IMR-90 (cell line): ENCODE results near the gene GSTM3. TPM values are rescaled to one million over a fixed set of nuclear protein-coding genes. Genes with fewer than 3 reads are reported as not detected.

Experiments used
- ATAC-seq: fragments of 200-7000 bp; cut with Tn5 transposase; 2 replicates; pipeline ENCODE4 v1.9.1; 2020; ENCODE audit warnings: low read depth, mild to moderate bottlenecking, moderate library complexity
- BruUV-seq: library from RNA; stranded (reverse); fragments of 400-500 nt; replicated peaks from 2 replicates; lab custom pipeline; 2021; lab: Mats Ljungman, UMichigan
- CTCF ChIA-PET: fragments of 300-600 bp; formaldehyde crosslinking; extraction: SDS; loops from one replicate; lab custom pipeline; 2021; ENCODE audit warnings: antibody characterized with exemption; lab: Yijun Ruan, JAX
- POLR2A ChIA-PET: fragments of 300-600 bp; sonication (Branson Sonifier 250); formaldehyde crosslinking; loops from one replicate; lab custom pipeline; 2022; ENCODE audit warnings: antibody characterized with exemption; ENCODE audit not compliant: unreplicated experiment; lab: Charles Lee
- DNase-seq: peaks from one replicate; pipeline ENCODE4 v3.0.0; 2013
- H2AFZ ChIP-seq: replicated peaks from 2 replicates; pipeline ENCODE3; 2013; ENCODE audit warnings: low read length, mild to moderate bottlenecking; ENCODE audit not compliant: poor library complexity
- H2AK5ac ChIP-seq: 2 replicates; pipeline ENCODE4 v1.6.1; 2013; ENCODE audit warnings: low read depth, low read length, inconsistent platforms
- H2AK9ac ChIP-seq: replicated peaks from 2 replicates; pipeline ENCODE3; 2013; ENCODE audit warnings: mild to moderate bottlenecking, low read depth, low read length, moderate library complexity; ENCODE audit not compliant: poor library complexity
- H2BK120ac ChIP-seq: 2 replicates; pipeline ENCODE4 v1.6.1; 2013; ENCODE audit warnings: low read depth, low read length, inconsistent platforms
- H2BK15ac ChIP-seq: 3 replicates; pipeline ENCODE4 v1.6.1; 2013; ENCODE audit warnings: low read depth, low read length, inconsistent platforms
- H2BK20ac ChIP-seq: 2 replicates; pipeline ENCODE4 v1.6.1; 2013; ENCODE audit warnings: low read depth, mild to moderate bottlenecking, inconsistent platforms, low read length, moderate library complexity
- H2BK5ac ChIP-seq: 2 replicates; pipeline ENCODE4 v1.6.1; 2013; ENCODE audit warnings: mild to moderate bottlenecking, low read depth, low read length, inconsistent platforms; ENCODE audit not compliant: poor library complexity, severe bottlenecking
- H3K14ac ChIP-seq: replicated peaks from 2 replicates; pipeline ENCODE4 v1.6.1; 2013; ENCODE audit warnings: low read depth, low read length, inconsistent platforms
- H3K18ac ChIP-seq: 2 replicates; pipeline ENCODE4 v1.6.1; 2013; ENCODE audit warnings: low read depth, low read length, control low read depth
- H3K23ac ChIP-seq: 2 replicates; pipeline ENCODE4 v1.6.1; 2013; ENCODE audit warnings: low read depth, low read length, inconsistent platforms
- H3K27ac ChIP-seq: 2 replicates; pipeline ENCODE4 v1.5.1; 2013; ENCODE audit warnings: mild to moderate bottlenecking, control low read depth, low read length; ENCODE audit not compliant: insufficient read depth
- H3K27me3 ChIP-seq: 2 replicates; pipeline ENCODE4 v1.6.1; 2013; ENCODE audit warnings: low read length; ENCODE audit not compliant: control insufficient read depth, insufficient read depth
- H3K36me3 ChIP-seq: 2 replicates; pipeline ENCODE4 v1.6.1; 2013; ENCODE audit warnings: low read length, mixed read lengths; ENCODE audit not compliant: control insufficient read depth, insufficient read depth
- H3K4ac ChIP-seq: 2 replicates; pipeline ENCODE4 v1.6.1; 2013; ENCODE audit warnings: low read depth, low read length, inconsistent platforms
- H3K4me1 ChIP-seq: 2 replicates; pipeline ENCODE4 v1.6.1; 2013; ENCODE audit warnings: low read length, mixed read lengths; ENCODE audit not compliant: control insufficient read depth, insufficient read depth
- H3K4me2 ChIP-seq: 2 replicates; pipeline ENCODE4 v1.6.1; 2013; ENCODE audit warnings: low read depth, mild to moderate bottlenecking, control low read depth, low read length, moderate library complexity
- H3K4me3 ChIP-seq: 2 replicates; pipeline ENCODE4 v1.5.1; 2013; ENCODE audit warnings: low read depth, mild to moderate bottlenecking, control low read depth, low read length, moderate library complexity; ENCODE audit not compliant: insufficient read depth
- H3K56ac ChIP-seq: 2 replicates; pipeline ENCODE4 v1.6.1; 2013; ENCODE audit warnings: low read length, inconsistent platforms; ENCODE audit not compliant: insufficient read depth; ENCODE audit errors: extremely low read depth
- H3K79me1 ChIP-seq, 2 experiments: 2 replicates each; pipeline ENCODE4 v1.6.1; 2013; ENCODE audit warnings: low read length in 2 of 2, inconsistent platforms in 1 of 2, low read depth in 1 of 2
- H3K9ac ChIP-seq: 2 replicates; pipeline ENCODE4 v1.6.1; 2013; ENCODE audit warnings: low read depth, low read length, control low read depth
- H3K9me1 ChIP-seq: 2 replicates; pipeline ENCODE4 v1.6.1; 2013; ENCODE audit warnings: low read length, inconsistent platforms; ENCODE audit not compliant: insufficient read depth
- H3K9me3 ChIP-seq: 2 replicates; pipeline ENCODE4 v1.6.1; 2013; ENCODE audit warnings: low read length; ENCODE audit not compliant: control insufficient read depth, insufficient read depth
- H4K20me1 ChIP-seq: 2 replicates; pipeline ENCODE4 v1.6.1; 2013; ENCODE audit warnings: low read length, inconsistent platforms; ENCODE audit not compliant: insufficient read depth
- H4K5ac ChIP-seq: 2 replicates; pipeline ENCODE4 v1.6.1; 2013; ENCODE audit warnings: mild to moderate bottlenecking, low read depth, low read length, control low read depth
- H4K8ac ChIP-seq, 2 experiments: 2 replicates each; pipeline ENCODE4 v1.6.1; 2013; ENCODE audit warnings: low read depth in 2 of 2, low read length in 2 of 2, control low read depth in 1 of 2, inconsistent platforms in 1 of 2
- H4K91ac ChIP-seq: 2 replicates; pipeline ENCODE4 v1.6.1; 2013; ENCODE audit warnings: low read depth, low read length, inconsistent platforms; ENCODE audit not compliant: insufficient read depth
- BHLHE40 ChIP-seq: fragments of 150-350 bp; IDR thresholded peaks from 2 replicates; pipeline ENCODE4 v1.6.1; 2016; ENCODE audit warnings: mild to moderate bottlenecking, low read depth, low read length
- CEBPB ChIP-seq: IDR thresholded peaks from 2 replicates; pipeline ENCODE4 v1.6.1; 2012; ENCODE audit warnings: low read depth, low read length, improper control_type of control experiment
- CHD1 ChIP-seq: IDR thresholded peaks from 2 replicates; pipeline ENCODE4 v1.6.1; 2012; ENCODE audit warnings: low read depth, low read length, improper control_type of control experiment
- CTCF ChIP-seq: conservative IDR thresholded peaks from 2 replicates; pipeline ENCODE4 v1.5.1; 2012; ENCODE audit warnings: mild to moderate bottlenecking, low read depth, low read length, improper control_type of control experiment
- ELK1 ChIP-seq: fragments of 150-350 bp; IDR thresholded peaks from 2 replicates; pipeline ENCODE4 v1.6.1; 2016; ENCODE audit warnings: low read depth, mild to moderate bottlenecking, low read length, moderate library complexity, borderline replicate concordance
- FOS ChIP-seq: fragments of 150-350 bp; IDR thresholded peaks from 2 replicates; pipeline ENCODE4 v1.6.1; 2016; ENCODE audit warnings: low read depth, low read length
- MAFK ChIP-seq: IDR thresholded peaks from 2 replicates; pipeline ENCODE4 v1.6.1; 2012; ENCODE audit warnings: low read depth, low read length, improper control_type of control experiment
- NFE2L2 ChIP-seq: fragments of 150-350 bp; IDR thresholded peaks from 2 replicates; pipeline ENCODE4 v1.6.1; 2016; ENCODE audit warnings: low read depth, mild to moderate bottlenecking, low read length
- POLR2A ChIP-seq: IDR thresholded peaks from 2 replicates; pipeline ENCODE4 v1.6.1; 2012; ENCODE audit warnings: mild to moderate bottlenecking, low read depth, low read length
- RAD21 ChIP-seq: IDR thresholded peaks from 2 replicates; pipeline ENCODE4 v1.6.1; 2012; ENCODE audit warnings: low read length, improper control_type of control experiment
- RFX5 ChIP-seq: IDR thresholded peaks from 2 replicates; pipeline ENCODE4 v1.8.0; 2012; ENCODE audit warnings: low read depth, mild to moderate bottlenecking, low read length, moderate library complexity
- SMC3 ChIP-seq: fragments of 150-350 bp; IDR thresholded peaks from 2 replicates; pipeline ENCODE4 v1.6.1; 2016; ENCODE audit warnings: low read depth, mild to moderate bottlenecking, antibody characterized with exemption, low read length, moderate library complexity
- USF2 ChIP-seq: fragments of 150-350 bp; IDR thresholded peaks from 2 replicates; pipeline ENCODE4 v1.6.1; 2017; ENCODE audit warnings: mild to moderate bottlenecking, antibody characterized with exemption, low read length, low read depth
- WGBS, 2 experiments: methylation state at CpG; one replicate each; pipeline versions ENCODE4 v1.1.5 to v1.1.7; 2013; ENCODE audit warnings: missing lambda C conversion rate in 2 of 2; ENCODE audit not compliant: insufficient read length in 1 of 2; ENCODE audit errors: extremely low coverage in 2 of 2; 5-methylcytosine and 5-hydroxymethylcytosine counted together
- dilution Hi-C: fragments of 300-500 bp; cut with HindIII; formaldehyde crosslinking; loops from one replicate; pipeline ENCODE4 v1.14.3; 2018; ENCODE audit warnings: low sequenced_read_pairs; ENCODE audit not compliant: unreplicated experiment
- in situ Hi-C: fragments of 300-500 bp; cut with MboI; formaldehyde crosslinking; loops from 3 replicates; pipeline ENCODE4 v1.14.3; 2019; ENCODE audit warnings: low sequenced_read_pairs, inconsistent platforms, mixed read lengths
- intact Hi-C: fragments of 100-400 bp; cut with micrococcal nuclease; formaldehyde crosslinking; loops from 2 replicates; pipeline ENCODE4 v1.10.0; 2022
- polyA plus RNA-seq, 3 experiments: library from polyadenylated mRNA; depleted of rRNA; stranded (reverse); fragments of >200 nt; gene quantifications; 2 replicates each; pipeline ENCODE4 v1.2.3, GENCODE V29; 2012; ENCODE audit warnings: low replicate concordance in 1 of 3
- total RNA-seq: library from RNA; depleted of rRNA; stranded (reverse); fragments of >200 nt; gene quantifications from 2 replicates; pipeline ENCODE4 v1.2.3, GENCODE V29; 2012

The GSTM3 gene
- total and polyA plus RNA-seq, 2 of the 4 experiments (the other 2 are of a cell fraction) = 102 to 131 TPM

GRCh38 chr1:109726728-109727373 is 14.0 kb downstream of the GSTM3 start:
- Histone ChIP-seq H2AK5ac (no peak overlapping the region), H3K27ac (no peak overlapping the region), H2BK15ac (no peak overlapping the region), H3K4ac (no peak overlapping the region), H2BK120ac (no peak overlapping the region), H3K9ac (no peak overlapping the region), H2BK20ac (no peak overlapping the region), H3K14ac (no peak overlapping the region), H3K4me2 (no peak overlapping the region), H3K18ac (no peak overlapping the region), H3K9me3 (no peaks in the 10 kb centered on the region; the same call in 1 of the 2 replicates), H2BK5ac (no peak overlapping the region), H2AK9ac (no peak overlapping the region), H3K23ac (no peak overlapping the region), H3K4me3 (no peak overlapping the region), H2AFZ (no peak overlapping the region), H4K91ac (no peak overlapping the region), H4K5ac (no peak overlapping the region), H4K20me1 (no peaks in the 10 kb centered on the region), H3K4me1 (peaks cover 2% of the 10 kb centered on the region; the same call in 1 of the 2 replicates), H3K79me1 (no peaks in the 10 kb centered on the region), H3K27me3 (peaks cover 7% of the 10 kb centered on the region), H4K8ac (no peak overlapping the region), H3K9me1 (0 out of 2 replicates have a peak, but pooled peaks cover 3% of the 10 kb centered on the region), H3K56ac (no peak overlapping the region), H3K36me3 (no peaks in the 10 kb centered on the region)
- BruUV-seq = no TSS peak
- WGBS, 2 experiments = 87% methylated on average over 6 of the region's 12 CpGs; no CpG with 5 or more reads in 1 of the 2 experiments
- ATAC-seq (no peak), DNase-seq (no peak)
- in situ Hi-C loops = no loop called here
- intact Hi-C loops = no loop called here
- POLR2A ChIA-PET = no interaction called here
- dilution Hi-C loops = no loop called here
- CTCF ChIA-PET = interaction anchor here (0.7 kb wide), 1 partner anchor 73 kb away, joined by 3 read pairs; no protein-coding TSS in a partner anchor
- TF ChIP-seq NFE2L2 = no peak
- TF ChIP-seq POLR2A = no peak
- no peak for TF ChIP-seq BHLHE40
- no peak for TF ChIP-seq SMC3
- TF ChIP-seq CHD1 = no peak
- TF ChIP-seq FOS = no peak
- no peak for TF ChIP-seq RAD21
- TF ChIP-seq ELK1 = no peak
- no peak for TF ChIP-seq USF2
- TF ChIP-seq CTCF = no peak
- TF ChIP-seq CEBPB = no peak
- no peak for TF ChIP-seq MAFK
- TF ChIP-seq RFX5 = no peak
